GM21515 (cell line): ENCODE results near the gene DTX4.
A peak's percentile ranks its signal among the peaks of the same experiment; 100 is the strongest.

Experiments used
- ATAC-seq: cut with Tn5 transposase; IDR thresholded peaks from one replicate; pipeline ENCODE4 v1.9.1; 2021; ENCODE audit not compliant: unreplicated experiment

Gene DTX4

GRCh38 chr11:59189986-59190385 is 18.1 kb downstream of the DTX4 start:
- ATAC-seq = no peak

GRCh38 chr11:59191095-59191494 is 19.2 kb downstream of the DTX4 start:
- ATAC-seq = no peak

GRCh38 chr11:59191890-59192289 is 20.0 kb downstream of the DTX4 start:
- no peak for ATAC-seq

- ATAC-seq = no peak
These were observed 20.6 kb downstream of the DTX4 start for GRCh38 chr11:59192446-59193020.

- ATAC-seq = no peak
These were observed 21.7 kb downstream of the DTX4 start for GRCh38 chr11:59193587-59194130.

- no peak for ATAC-seq
These were observed 23.7 kb downstream of the DTX4 start for GRCh38 chr11:59195586-59195985.

GRCh38 chr11:59196777-59197176 is 24.8 kb downstream of the DTX4 start:
- no peak for ATAC-seq

- no peak for ATAC-seq
These were observed 26.1 kb downstream of the DTX4 start for GRCh38 chr11:59197991-59198390.

- ATAC-seq = no peak
These were observed 26.8 kb downstream of the DTX4 start for GRCh38 chr11:59198726-59199125.

GRCh38 chr11:59199546-59200422 is 27.9 kb downstream of the DTX4 start:
- ATAC-seq = no peak

GRCh38 chr11:59200423-59200746 is 28.5 kb downstream of the DTX4 start:
- ATAC-seq = no peak

GRCh38 chr11:59201353-59201752 is 29.4 kb downstream of the DTX4 start:
- no peak for ATAC-seq

GRCh38 chr11:59204746-59205145 is 32.8 kb downstream of the DTX4 start:
- ATAC-seq = no peak

GRCh38 chr11:59205648-59206047 is 33.7 kb downstream of the DTX4 start:
- ATAC-seq = no peak

- ATAC-seq = no peak
These were observed 34.7 kb downstream of the DTX4 start for GRCh38 chr11:59206635-59207034.

- peak; percentile 55 for ATAC-seq
These were observed 36.1 kb downstream of the DTX4 start for GRCh38 chr11:59207988-59208451.

- no peak for ATAC-seq
These were observed 37.0 kb downstream of the DTX4 start for GRCh38 chr11:59208956-59209355.

GRCh38 chr11:59212222-59212621 is 40.3 kb downstream of the DTX4 start:
- no peak for ATAC-seq

- ATAC-seq = no peak
These were observed 41.1 kb downstream of the DTX4 start, which contains the start of gene MPEG1 for GRCh38 chr11:59212744-59213631. Gene MPEG1 (minus strand): TSS chr11:59212927. CDS start chr11:59212865, 62 bp downstream.

- no peak for ATAC-seq
These were observed 42.4 kb downstream of the DTX4 start for GRCh38 chr11:59214141-59214893.
